CD4-positive, alpha-beta T cell treated with Interferon alpha-2 for 1 hour (primary cell): ENCODE measurements around the gene LRRC3.
"Not testable (repeated sequence)": the region's sequence is repeated elsewhere in the genome, so short reads cannot be mapped to it uniquely, and the experiment has no call there.

Experiments used
- DNase-seq, 2 donors: peaks; one replicate each; pipeline ENCODE4 v3.0.0-alpha.2; 2020 to 2022

The LRRC3 gene

DNA sequence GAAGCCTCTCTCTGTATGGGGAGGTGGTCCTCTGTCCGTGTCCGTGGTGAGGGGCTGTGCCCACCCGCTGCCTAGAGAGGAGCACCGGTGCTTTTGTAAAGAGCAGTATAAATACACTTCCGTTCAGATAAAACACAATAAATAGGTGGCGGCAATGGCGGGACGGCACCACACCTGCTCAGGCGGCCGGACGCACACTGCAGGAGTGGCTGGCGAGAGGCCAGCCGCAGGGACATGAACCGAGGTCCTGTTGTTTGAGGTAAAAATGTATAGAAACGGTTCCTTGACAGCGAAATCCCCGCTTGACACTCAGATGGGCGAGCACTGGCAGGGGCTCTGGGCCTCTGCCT lies 43.9 kb downstream of the LRRC3 start:
- DNase-seq, result no peak

DNA sequence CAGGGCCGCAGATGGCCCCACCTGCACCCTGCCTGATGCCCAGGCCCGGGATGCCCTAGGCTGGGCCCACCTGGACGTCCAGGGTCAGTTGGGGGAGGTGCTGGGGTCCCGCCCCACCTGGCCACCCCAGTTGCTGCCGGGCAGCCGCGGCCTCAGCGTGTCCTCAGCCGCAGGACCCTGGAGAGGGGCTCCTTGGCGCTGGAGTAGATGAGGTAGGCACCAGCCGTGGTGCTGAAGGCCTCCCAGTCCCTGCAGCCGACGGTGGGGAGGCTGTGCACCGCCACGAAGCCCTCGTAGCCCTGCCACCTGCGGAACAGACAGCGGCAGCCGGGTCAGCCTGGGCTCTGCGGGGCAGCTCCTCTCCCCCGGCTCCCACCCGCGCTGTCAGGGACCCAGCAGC lies 44.3 kb downstream of the LRRC3 start:
- DNase-seq, result no peak

DNA sequence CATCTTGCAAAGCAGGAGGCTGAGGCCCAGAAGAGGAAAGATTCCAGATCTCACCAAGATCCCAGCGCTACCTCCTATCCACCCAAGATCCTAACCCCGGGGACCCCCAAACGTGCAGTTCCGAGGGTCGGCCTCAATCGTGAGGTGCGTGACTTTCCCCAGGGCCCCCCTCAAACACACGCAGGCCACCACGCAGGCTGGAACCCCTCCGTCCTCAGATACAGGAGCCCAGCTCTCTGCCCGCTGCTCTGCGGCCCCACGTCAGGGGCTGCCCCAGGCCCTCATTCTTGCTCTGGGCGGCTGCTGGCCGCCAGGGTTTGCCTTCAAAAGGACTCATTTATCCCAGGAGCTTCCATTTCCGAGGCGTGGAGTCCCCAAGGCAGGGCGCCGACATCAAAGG lies 44.8 kb downstream of the LRRC3 start:
- DNase-seq, result no peak

DNA sequence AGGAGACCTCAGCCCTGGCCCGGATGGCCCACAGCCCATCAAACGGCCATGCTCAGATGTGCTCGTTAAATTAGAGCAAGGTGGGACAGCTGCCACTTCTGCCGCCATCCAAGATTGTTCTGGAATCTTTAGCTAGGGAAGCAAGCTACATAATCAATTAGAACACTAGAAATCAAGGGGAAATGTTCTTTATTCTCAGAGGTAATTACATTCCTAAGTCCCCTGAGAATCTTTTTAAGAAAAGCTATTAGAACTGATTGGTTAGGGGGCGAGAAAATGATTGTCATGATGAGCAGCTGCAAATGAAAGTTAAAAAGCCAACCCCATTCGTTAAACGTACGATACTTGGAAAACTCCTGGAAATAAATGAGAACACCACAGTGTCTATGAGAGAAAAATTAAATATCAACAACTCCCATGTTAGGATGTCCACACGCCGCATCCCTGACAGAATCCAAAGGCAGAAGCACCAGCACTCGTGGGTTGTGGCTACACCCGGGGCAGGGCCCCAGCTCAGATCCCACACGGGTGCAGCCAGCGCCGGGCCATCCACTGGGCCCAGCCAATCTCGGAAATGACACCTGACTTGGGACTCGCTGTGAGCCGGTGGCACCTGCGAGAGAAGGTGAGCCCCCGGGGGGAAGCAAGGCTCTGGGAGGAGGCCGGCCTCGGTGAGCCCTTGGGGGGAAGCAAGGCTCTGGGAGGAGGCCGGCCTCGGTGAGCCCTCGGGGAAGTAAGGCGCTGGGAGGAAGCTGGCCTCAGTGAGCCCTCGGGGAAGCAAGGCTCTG lies 47.1 kb downstream of the LRRC3 start:
- no peak for DNase-seq

DNA sequence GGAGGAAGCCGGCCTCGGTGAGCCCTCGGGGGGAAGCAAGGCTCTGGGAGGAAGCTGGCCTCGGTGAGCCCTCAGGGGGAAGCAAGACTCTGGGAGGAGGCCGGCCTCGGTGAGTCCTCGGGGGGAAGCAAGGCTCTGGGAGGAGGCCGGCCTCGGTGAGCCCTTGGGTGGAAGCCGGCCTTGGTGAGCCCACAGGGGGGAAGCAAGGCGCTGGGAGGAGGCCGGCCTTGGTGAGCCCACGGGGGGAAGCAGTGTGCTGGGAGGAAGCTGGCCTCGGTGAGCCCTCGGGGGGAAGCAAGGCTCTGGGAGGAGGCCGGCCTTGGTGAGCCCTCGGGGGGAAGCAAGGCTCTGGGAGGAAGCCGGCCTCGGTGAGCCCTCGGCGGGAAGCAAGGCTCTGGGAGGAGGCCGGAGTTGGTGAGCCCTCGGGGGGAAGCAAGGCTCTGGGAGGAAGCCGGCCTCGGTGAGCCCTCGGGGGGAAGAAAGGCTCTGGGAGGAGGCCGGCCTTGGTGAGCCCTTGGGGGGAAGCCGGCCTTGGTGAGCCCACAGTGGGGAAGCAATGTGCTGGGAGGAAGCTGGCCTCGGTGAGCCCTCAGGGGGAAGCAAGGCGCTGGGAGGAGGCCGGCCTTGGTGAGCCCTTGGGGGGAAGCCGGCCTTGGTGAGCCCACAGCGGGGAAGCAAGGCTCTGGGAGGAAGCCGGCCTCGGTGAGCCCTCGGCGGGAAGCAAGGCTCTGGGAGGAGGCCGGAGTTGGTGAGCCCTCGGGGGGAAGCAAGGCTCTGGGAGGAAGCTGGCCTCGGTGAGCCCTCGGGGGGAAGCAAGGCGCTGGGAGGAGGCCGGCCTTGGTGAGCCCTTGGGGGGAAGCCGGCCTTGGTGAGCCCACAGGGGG lies 47.9 kb downstream of the LRRC3 start:
- DNase-seq, result not testable (repeated sequence)

DNA sequence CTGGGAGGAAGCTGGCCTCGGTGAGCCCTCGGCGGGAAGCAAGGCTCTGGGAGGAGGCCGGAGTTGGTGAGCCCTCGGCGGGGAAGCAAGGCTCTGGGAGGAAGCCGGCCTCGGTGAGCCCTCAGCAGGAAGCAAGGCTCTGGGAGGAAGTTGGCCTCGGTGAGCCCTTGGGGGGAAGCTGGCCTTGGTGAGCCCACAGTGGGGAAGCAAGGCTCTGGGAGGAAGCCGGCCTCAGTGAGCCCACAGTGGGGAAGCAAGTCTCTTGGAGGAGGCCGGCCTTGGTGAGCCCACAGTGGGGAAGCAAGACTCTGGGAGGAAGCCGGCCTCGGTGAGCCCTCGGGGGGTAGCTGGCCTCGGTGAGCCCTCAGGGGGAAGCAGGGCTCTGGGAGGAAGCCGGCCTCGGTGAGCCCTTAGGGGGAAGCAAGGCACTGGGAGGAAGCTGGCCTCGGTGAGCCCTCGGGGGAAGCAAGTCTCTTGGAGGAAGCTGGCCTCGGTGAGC lies 48.6 kb downstream of the LRRC3 start:
- DNase-seq, result peak in 1 of 2 donors; percentile 3

DNA sequence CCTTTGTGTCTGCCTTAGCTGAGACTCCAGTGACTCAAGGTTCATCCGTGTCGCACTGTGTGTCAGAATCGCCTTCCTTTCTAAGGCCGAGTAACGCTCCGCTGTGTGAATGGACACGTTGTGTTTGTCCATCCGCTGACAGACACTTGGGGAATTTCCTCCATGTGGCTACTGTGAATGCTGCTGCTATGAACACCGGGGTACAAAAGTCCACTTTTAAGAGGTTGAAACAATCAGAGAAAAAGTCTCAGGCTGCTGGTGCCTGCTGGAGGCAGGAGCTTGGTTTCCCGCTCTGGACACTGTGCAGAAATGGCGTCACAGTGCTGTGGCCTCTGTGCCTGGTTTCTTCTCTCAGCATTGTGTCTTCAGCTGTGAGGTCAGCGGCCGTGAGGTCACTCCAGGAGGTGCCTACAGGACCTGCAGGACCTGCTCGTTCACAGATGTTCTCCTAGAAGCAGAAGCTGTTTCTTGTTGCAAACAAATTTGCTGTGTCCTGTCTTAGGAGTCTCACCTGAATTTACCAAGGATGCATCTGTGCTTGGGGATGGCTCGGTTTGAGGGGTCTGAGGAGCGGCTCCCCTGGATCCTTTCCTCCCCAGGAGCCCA lies 50.5 kb downstream of the LRRC3 start:
- no peak for DNase-seq

DNA sequence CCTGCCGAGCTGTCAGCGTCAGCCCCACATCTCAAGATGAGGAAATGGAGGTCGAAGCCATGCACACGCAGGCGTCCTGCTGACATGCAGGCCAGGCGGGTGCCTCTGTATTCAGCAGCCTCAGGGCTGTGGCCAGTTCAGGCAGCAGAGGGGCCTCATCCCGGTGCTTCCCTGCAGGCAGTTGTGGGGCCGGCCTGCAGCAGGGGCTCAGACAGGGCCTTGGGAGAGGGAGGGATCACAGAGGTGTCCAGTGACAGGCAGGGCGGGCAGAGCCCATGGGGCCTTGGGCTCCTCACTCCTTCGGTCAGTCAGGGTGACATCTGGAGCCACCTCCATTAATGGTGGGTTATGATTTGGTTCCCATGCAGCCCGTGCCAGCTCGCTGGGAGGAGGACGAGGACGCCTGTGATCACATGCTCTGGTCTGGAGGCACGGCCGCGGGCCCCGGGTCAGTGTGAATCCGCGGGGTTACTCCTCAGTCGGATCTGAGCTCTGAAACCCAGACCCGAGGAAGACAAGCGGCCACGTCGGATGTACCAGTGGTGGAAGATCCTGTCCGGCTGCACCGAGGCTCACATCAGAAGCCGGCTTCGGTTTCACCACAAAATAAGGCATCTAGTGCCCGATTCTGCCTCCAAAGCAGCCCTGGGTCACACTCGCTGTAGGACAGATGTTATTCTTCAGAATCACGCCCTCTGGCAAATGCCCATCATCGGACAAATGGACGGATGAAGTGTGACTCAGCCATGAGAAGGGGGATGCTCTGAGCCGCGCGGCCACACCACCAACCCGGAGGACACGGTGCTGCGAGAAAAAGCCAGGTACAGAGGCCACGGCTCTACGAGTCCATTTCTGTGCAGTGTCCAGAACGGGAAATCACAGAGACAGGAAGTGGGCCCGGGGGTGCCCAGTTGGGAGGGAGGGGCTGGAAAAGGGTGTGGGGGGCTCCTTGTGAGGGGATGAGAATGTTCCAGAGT lies 51.3 kb downstream of the LRRC3 start:
- DNase-seq, result no peak

DNA sequence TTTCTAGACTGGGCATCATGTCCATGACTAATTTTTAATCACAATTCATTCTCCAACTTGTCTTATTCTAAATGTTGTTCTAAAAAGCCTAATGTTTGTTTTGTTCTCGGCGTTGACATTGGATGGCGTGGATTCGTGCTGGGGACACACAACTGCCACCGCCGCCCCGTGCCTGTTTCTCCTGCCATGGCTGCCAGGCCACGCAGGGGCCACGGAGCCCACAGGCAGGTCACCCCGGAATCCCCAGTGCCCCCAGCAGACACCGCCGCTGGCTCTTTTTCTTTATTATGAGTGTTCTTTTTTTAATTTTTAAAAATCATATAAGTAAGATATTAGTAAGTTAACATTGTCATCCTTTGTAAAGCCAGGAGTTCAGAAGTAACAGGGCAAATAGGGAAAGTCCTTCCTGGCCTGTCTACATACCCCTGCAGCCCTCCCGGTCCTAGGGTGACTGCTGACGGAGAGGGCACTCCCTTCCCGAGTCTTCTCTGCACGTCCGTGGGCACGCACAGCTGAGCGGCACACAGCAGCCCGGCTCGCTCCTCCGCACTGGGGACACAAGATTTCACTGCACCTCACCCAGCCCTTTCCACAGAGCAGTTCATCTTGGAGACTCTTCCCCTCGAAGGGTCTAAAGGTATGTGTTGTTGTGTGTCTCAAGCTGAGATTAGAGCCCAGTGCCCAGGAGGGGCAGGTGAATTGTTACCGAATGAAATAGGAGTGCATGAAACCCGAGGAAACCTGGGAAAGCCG lies 52.5 kb downstream of the LRRC3 start:
- DNase-seq, result no peak

DNA sequence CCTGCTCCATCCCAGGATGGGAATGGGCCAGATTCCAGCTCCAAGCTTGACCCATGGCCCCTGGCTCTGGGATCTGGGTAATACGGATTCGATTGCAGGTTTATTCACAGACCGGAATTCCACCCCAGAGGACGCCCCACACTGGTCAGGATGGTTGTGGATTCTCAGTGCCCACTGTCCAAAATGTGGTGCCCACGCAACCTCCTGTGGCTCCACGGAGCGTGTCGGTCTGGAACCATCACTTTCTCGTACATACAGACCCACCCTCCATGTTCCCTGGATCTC lies 53.1 kb downstream of the LRRC3 start:
- DNase-seq, result no peak

DNA sequence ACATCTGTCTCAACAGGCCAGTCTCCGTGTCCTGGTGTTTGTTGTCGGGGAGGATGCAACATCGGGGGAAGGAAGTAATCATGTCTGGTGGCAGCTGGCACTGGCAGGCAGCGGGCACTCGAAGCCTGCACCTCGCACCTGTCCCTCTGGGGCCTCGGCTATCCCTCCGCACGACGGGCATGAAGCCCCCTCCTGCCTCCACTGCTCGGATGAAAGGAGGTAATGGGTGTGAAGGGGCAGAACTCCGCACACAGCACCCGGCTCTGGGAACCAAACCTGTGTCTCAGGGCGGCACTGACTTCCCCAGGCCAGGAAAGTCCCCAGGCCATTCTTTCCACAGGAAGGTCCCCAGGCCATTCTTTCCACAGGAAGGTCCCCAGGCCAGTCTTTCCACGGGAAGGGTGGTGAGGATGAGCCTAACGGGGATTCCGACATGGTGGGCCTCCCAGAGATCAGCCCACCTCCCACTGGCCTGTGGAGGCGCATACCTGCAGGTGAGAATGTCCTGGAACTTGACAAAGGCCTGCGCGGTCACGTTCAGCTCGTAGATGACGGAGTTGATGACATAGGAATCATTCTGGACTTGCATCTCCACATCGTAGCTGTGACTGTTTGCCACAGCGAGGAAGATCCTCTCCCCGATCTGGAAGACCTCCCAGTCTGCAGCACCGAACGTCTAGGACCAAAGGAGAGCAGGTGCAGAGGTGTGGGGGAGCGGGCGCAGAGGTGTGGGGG lies 53.6 kb downstream of the LRRC3 start:
- no peak for DNase-seq

DNA sequence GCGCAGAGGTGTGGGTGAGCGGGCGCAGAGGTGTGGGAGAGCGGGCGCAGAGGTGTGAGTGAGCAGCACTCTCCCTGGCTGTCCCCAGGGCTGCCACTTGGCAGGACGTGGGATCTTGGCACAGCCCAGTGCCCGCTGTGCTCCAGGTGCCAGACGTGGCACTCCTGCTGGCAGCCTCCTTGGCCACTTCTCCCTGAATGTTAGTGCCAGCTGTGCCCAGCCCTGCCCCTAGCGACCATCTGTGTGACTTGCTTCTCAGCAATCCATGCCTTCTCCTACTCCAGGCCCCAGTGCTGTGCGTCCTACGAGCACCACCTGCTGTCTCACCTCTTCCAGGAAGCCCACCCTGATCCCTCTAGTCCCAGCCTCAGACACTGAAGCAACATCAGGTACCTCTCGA lies 54.2 kb downstream of the LRRC3 start:
- no peak for DNase-seq

DNA sequence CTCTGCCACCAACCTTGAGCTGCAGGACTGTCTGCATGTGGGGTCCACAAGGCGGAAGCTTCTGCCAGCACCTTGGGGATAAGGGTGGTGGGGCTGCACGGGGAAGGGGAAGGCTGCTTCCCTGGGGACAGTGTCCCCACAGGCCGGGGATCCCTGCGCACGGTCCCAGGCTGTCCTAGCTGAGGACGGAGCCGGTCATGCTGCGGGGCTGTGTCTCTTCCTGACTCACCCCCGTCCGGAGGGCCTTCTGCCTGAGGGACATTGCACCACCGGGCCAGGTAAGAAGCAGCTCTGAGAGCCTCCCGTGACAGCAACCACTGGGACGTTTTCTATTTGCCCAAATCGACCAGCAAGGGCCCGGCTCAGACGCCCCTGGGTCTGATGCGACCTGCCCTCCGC lies 54.8 kb downstream of the LRRC3 start:
- no peak for DNase-seq

DNA sequence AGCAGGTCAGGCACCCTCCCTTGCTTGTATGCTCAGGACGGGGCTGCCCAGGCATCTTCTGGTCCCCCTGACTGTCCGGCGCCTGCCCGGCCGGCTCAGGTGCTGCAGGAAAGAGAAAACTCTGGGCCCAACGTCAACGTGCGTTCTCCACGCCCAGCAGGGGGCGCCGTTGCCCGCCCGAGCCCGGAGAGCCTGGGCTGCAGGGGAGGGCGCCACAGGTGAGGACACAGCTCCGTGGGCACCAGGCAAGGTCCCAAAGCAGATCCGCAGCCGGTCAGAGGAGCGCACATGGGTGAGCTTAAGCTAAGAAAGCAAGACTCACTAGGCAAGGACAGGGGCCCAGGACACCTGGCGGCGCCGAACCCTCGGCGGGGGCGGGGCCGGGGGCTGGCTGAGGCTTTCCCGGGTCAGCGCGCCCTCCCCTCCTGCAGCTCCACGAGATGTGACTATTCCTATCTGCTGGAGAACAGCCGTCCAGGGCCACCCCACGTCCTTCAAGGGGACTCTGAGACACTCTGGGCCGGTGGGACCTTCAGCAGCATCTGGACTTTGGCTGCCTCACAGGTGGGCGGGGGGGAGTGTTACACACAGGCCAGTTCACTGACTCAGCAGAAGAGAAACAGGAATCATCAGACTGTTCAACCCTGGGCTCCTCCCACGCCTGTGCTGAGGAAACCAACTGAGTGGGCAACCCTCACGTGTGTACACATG lies 55.4 kb downstream of the LRRC3 start:
- peak; percentile 73 to 83 for DNase-seq

DNA sequence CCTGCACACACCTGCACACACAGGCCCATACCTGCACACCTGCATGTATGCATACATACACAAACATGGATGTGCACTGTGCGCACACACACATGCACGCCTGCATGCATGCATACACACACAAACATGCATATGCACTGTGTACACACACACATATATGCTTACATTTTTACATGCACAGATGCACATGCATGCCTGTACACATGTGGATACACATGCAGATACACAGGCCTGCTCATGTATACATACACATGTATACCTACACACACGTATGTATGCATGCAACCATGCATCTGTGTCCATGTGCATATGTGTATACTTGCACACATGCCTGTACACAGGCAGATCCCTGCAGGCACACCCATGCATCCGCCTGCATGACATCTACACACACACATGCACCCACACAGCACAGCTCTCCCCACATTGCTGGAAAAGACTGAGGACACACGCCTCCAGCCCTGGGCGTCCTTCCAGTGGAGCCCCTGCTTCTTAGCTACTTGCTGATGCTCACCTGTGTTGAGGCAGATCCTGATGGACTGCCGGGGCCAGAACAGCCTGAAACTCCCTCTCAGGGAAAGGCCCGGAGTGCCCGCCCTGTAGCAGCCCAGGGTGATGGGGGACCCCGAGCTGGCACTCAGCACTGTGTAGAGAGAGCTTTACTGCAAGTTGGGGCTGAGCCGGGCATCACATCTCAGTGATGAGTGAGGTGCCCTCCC lies 56.1 kb downstream of the LRRC3 start:
- no peak for DNase-seq
